B cell (primary cell): ENCODE data around the gene GLIPR2. TPM values are rescaled to one million over a fixed set of nuclear protein-coding genes. Genes with fewer than 3 reads are reported as not detected.

Experiments
- ATAC-seq: fragments of 200-7000 bp; cut with Tn5 transposase; one replicate; pipeline ENCODE4 v1.10.0; 2021; ENCODE audit warnings: low read depth, mild to moderate bottlenecking, moderate number of reproducible peaks, moderate library complexity
- CTCF ChIA-PET: fragments of 350-600 bp; sonication (Branson Sonifier 250); formaldehyde crosslinking; loops from one replicate; lab custom pipeline; 2021; ENCODE audit warnings: antibody characterized with exemption, inconsistent platforms; lab: Charles Lee
- POLR2A ChIA-PET: fragments of 350-600 bp; sonication (Branson Sonifier 250); formaldehyde crosslinking; loops from one replicate; lab custom pipeline; 2021; ENCODE audit warnings: antibody characterized with exemption; lab: Charles Lee
- DNase-seq: peaks from one replicate; pipeline ENCODE4 v3.0.0; 2013
- H2AFZ ChIP-seq: 2 replicates; pipeline ENCODE4 v1.6.1; 2012; ENCODE audit warnings: mild to moderate bottlenecking, low read depth, low read length; ENCODE audit not compliant: insufficient read depth, poor library complexity, severe bottlenecking
- H3K27ac ChIP-seq, 2 donors: 1 replicate in 1 of 2; 2 replicates in 1 of 2; pipeline ENCODE4 v1.5.1; 2012 to 2013; ENCODE audit warnings: low read length in 2 of 2, mild to moderate bottlenecking in 2 of 2, moderate library complexity in 1 of 2
- H3K27me3 ChIP-seq, 4 experiments: fragments of 200-600 bp in 1 of 4; sonication (generic) in 1 of 4; replicated peaks in 1 of 4; 1 replicate in 2 of 4; 2 replicates in 2 of 4; pipeline versions ENCODE4 v1.6.1 to v1.7.0; 2013 to 2016; ENCODE audit warnings: low read length in 3 of 4, mild to moderate bottlenecking in 2 of 4, mixed read lengths in 1 of 4, moderate library complexity in 1 of 4; ENCODE audit not compliant: insufficient read depth in 4 of 4, control insufficient read depth in 3 of 4; ENCODE audit errors: control extremely low read depth in 1 of 4
- H3K36me3 ChIP-seq, 2 experiments: replicated peaks in 1 of 2; 1 replicate in 1 of 2; 2 replicates in 1 of 2; pipeline versions ENCODE4 v1.6.1 to v1.7.1; 2013; ENCODE audit warnings: low read length in 1 of 2; ENCODE audit not compliant: insufficient read depth in 2 of 2, control insufficient read depth in 1 of 2; ENCODE audit errors: control extremely low read depth in 1 of 2, extremely low read depth in 1 of 2
- H3K4me1 ChIP-seq, 2 donors: fragments of 200-600 bp in 1 of 2; sonication (generic) in 1 of 2; 1 replicate in 1 of 2; 2 replicates in 1 of 2; pipeline versions ENCODE4 v1.5.1 to v1.6.1; 2013 to 2017; ENCODE audit warnings: low read length in 2 of 2; ENCODE audit not compliant: control insufficient read depth in 2 of 2, insufficient read depth in 2 of 2
- H3K4me2 ChIP-seq: replicated peaks from 2 replicates; pipeline ENCODE3; 2012; ENCODE audit warnings: mild to moderate bottlenecking, low read depth, low read length; ENCODE audit not compliant: poor library complexity, severe bottlenecking
- H3K4me3 ChIP-seq, 5 experiments: fragments of 200-600 bp in 1 of 5; sonication (generic) in 1 of 5; 1 replicate in 3 of 5; 2 replicates in 2 of 5; pipeline versions ENCODE4 v1.5.1 to v1.7.0; 2011 to 2016; ENCODE audit warnings: low read length in 4 of 5, mild to moderate bottlenecking in 4 of 5, low read depth in 2 of 5, control low read depth in 1 of 5, moderate library complexity in 1 of 5; ENCODE audit not compliant: insufficient read depth in 1 of 5; ENCODE audit errors: control extremely low read depth in 1 of 5, extremely low read depth in 1 of 5
- H3K79me2 ChIP-seq: fragments of 200-600 bp; sonication (generic); one replicate; pipeline ENCODE4 v1.6.0; 2016; ENCODE audit warnings: low read length; ENCODE audit not compliant: control insufficient read depth, insufficient read depth
- H3K9ac ChIP-seq: fragments of 200-600 bp; sonication (generic); 2 replicates; pipeline ENCODE4 v1.6.1; 2017; ENCODE audit warnings: mild to moderate bottlenecking, low read length, moderate library complexity
- H3K9me3 ChIP-seq, 3 donors: one replicate each; pipeline versions ENCODE4 v1.6.1 to v1.7.1; 2013; ENCODE audit warnings: low read length in 2 of 3; ENCODE audit not compliant: control insufficient read depth in 2 of 3, insufficient read depth in 1 of 3; ENCODE audit errors: control extremely low read depth in 1 of 3
- H4K20me1 ChIP-seq: 2 replicates; pipeline ENCODE4 v1.6.0; 2012; ENCODE audit warnings: mild to moderate bottlenecking, low read length; ENCODE audit not compliant: insufficient read depth, control insufficient read depth, poor library complexity, severe bottlenecking
- H3K27ac Mint-ChIP-seq: one replicate; pipeline ENCODE4 v1.8.0; 2021; ENCODE audit warnings: mixed read lengths
- H3K27me3 Mint-ChIP-seq: one replicate; pipeline ENCODE4 v1.8.0; 2021; ENCODE audit warnings: mixed read lengths
- H3K4me1 Mint-ChIP-seq: one replicate; pipeline ENCODE4 v1.8.0; 2021; ENCODE audit warnings: mixed read lengths
- H3K4me3 Mint-ChIP-seq: one replicate; pipeline ENCODE4 v1.8.0; 2021; ENCODE audit warnings: mixed read lengths
- H3K9me3 Mint-ChIP-seq: one replicate; pipeline ENCODE4 v1.8.0; 2022; ENCODE audit warnings: mixed read lengths; ENCODE audit not compliant: insufficient read depth
- EZH2 ChIP-seq: IDR thresholded peaks from 2 replicates; pipeline ENCODE4 v1.6.1; 2012; ENCODE audit warnings: borderline replicate concordance, low read depth, mild to moderate bottlenecking, moderate library complexity, low read length; ENCODE audit not compliant: insufficient read depth, poor library complexity, severe bottlenecking
- WGBS: methylation state at CpG from one replicate; pipeline ENCODE4 v1.1.5; 2013; ENCODE audit warnings: missing lambda C conversion rate; ENCODE audit not compliant: insufficient coverage; 5-methylcytosine and 5-hydroxymethylcytosine counted together
- intact Hi-C: fragments of 100-400 bp; cut with micrococcal nuclease; formaldehyde crosslinking; loops from one replicate; pipeline ENCODE4 v1.10.0; 2022
- polyA plus RNA-seq: library from polyadenylated mRNA; depleted of rRNA; stranded (reverse); fragments of >200 nt; gene quantifications from 2 replicates; pipeline ENCODE4 v1.2.3, GENCODE V29; 2012
- total RNA-seq, 2 donors: library from RNA; stranded (reverse); fragments of 120-200 nt in 1 of 2; gene quantifications; 1 replicate in 1 of 2; 2 replicates in 1 of 2; pipeline versions ENCODE4 v1.2.3 to v1.2.4, GENCODE V29; 2013 to 2022
- TF ChIP-seq, protein P1 (sequence below): fragments of 200-600 bp; IDR thresholded peaks from one replicate; pipeline ENCODE4 v1.8.0; 2022; ENCODE audit warnings: antibody characterized with exemption, mild to moderate bottlenecking

The GLIPR2 gene
- total and polyA plus RNA-seq, 2 donors (not counting 1 experiment from before 2014, with no cell fraction given), result 13.7 to 14.6 TPM

DNA sequence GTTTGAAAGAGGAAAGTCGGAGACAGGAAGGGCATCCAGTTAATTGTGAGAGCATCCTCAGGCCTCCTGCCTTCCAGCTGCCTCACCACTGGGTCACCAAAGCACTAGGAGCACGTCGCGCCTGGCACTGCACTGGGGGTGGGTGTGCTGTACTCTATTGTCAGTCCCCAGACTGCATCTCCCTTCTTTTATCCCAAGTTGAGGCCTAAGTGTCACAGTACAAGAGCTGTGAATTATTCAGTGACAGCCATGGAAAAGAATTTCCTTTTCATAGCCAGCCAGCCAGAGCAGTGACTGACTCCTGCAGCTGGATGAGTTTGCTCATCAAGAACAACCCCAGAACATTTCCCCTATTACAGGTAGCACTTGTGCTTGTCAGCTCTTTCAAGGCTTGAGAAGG lies 70.5 kb downstream of the GLIPR2 start:
- H3K27ac ChIP-seq, result no peak overlapping the region
- CTCF ChIA-PET, result interaction anchor here (0.6 to 1.2 kb wide), 3 partner anchors 18 to 376 kb away, joined by 3 read pairs; no protein-coding TSS in a partner anchor
- no peaks in the 10 kb centered on the region for H3K27me3 Mint-ChIP-seq
- ATAC-seq (no peak), DNase-seq (no peak)
- H3K36me3 ChIP-seq, result peaks cover 3 to 94% of the 10 kb centered on the region in 2 experiments
- H3K4me2 ChIP-seq, result no peak overlapping the region
- intact Hi-C loops, result no loop called here
- 96% methylated on average over 3 of the region's 4 CpGs for WGBS
- TF ChIP-seq, protein P1, sequence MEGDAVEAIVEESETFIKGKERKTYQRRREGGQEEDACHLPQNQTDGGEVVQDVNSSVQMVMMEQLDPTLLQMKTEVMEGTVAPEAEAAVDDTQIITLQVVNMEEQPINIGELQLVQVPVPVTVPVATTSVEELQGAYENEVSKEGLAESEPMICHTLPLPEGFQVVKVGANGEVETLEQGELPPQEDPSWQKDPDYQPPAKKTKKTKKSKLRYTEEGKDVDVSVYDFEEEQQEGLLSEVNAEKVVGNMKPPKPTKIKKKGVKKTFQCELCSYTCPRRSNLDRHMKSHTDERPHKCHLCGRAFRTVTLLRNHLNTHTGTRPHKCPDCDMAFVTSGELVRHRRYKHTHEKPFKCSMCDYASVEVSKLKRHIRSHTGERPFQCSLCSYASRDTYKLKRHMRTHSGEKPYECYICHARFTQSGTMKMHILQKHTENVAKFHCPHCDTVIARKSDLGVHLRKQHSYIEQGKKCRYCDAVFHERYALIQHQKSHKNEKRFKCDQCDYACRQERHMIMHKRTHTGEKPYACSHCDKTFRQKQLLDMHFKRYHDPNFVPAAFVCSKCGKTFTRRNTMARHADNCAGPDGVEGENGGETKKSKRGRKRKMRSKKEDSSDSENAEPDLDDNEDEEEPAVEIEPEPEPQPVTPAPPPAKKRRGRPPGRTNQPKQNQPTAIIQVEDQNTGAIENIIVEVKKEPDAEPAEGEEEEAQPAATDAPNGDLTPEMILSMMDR, result no peak
- TF ChIP-seq EZH2, result no peak
- POLR2A ChIA-PET, result no interaction called here
- H3K4me3 ChIP-seq, result no peak overlapping the region
- H4K20me1 ChIP-seq, result peaks cover 81% of the 10 kb centered on the region
- H3K9me3 Mint-ChIP-seq, result no peaks in the 10 kb centered on the region
- H2AFZ ChIP-seq, result no peak overlapping the region
- H3K9me3 ChIP-seq, result no peaks in the 10 kb centered on the region
- peaks cover 83% of the 10 kb centered on the region for H3K79me2 ChIP-seq
- H3K4me3 Mint-ChIP-seq, result no peak overlapping the region
- peaks cover 7% of the 10 kb centered on the region for H3K4me1 Mint-ChIP-seq
- no peak overlapping the region for H3K9ac ChIP-seq
- no peaks in the 10 kb centered on the region for H3K27me3 ChIP-seq
- no peaks in the 10 kb centered on the region for H3K4me1 ChIP-seq
- no peak overlapping the region for H3K27ac Mint-ChIP-seq

DNA sequence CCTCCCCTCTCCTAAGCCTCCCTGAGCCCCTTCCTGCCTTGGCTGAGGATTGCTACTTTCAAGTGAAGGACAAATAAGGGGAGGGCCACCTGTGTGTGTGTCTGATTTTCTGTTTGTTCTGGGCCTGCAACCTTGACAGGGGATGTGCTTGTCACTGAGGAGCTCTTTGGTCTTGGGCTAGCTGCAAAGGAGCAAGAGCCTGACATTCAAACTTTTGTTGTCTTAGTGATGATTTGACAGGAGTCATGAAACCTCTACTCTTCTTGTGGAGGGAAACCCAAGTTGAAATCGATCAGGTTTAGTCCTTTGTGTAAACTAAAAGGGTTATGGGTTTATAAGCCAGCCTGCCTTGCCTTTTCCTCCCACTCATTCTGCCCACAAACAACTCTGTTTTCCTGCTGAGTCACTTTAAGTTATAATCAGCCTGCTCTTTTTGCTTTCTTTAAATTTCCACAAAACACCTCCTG lies 71.0 kb downstream of the GLIPR2 start:
- H3K9me3 Mint-ChIP-seq, result no peaks in the 10 kb centered on the region
- H3K4me3 Mint-ChIP-seq, result no peak overlapping the region
- Histone ChIP-seq H3K4me3 (no peak overlapping the region), H3K27me3 (no peaks in the 10 kb centered on the region), H3K36me3 (peaks cover 3 to 94% of the 10 kb centered on the region in 2 experiments), H3K4me2 (no peak overlapping the region), H3K4me1 (no peaks in the 10 kb centered on the region), H2AFZ (no peak overlapping the region), H4K20me1 (peaks cover 78% of the 10 kb centered on the region), H3K27ac (no peak overlapping the region), H3K79me2 (peaks cover 78% of the 10 kb centered on the region), H3K9ac (no peak overlapping the region), H3K9me3 (no peaks in the 10 kb centered on the region)
- ChIA-PET CTCF (interaction anchor here (0.6 to 1.2 kb wide), 3 partner anchors 18 to 375 kb away, joined by 3 read pairs; no protein-coding TSS in a partner anchor), POLR2A (no interaction called here)
- H3K27me3 Mint-ChIP-seq, result no peaks in the 10 kb centered on the region
- H3K27ac Mint-ChIP-seq, result no peak overlapping the region
- WGBS, result no CpG with 5 or more reads among the region's 1 CpG
- TF ChIP-seq EZH2, result no peak
- TF ChIP-seq, protein P1, result no peak
- H3K4me1 Mint-ChIP-seq, result peaks cover 7% of the 10 kb centered on the region
- DNase-seq (no peak), ATAC-seq (no peak)
- intact Hi-C loops, result no loop called here
